ENCODE results near the gene PCBP3.
"Not testable (repeated sequence)": the region's sequence is repeated elsewhere in the genome, so short reads cannot be mapped to it uniquely, and the experiment has no call there.

Gene PCBP3

GRCh38 chr21:45699251-45699942, 55.9 kb downstream of the PCBP3 start:
- H3K27ac ChIP-seq (ENCODE audit: low read length) = no peak overlapping the region
- H3K36me3 ChIP-seq (ENCODE audit: control insufficient read depth in 2 of 2, insufficient read depth in 2 of 2, low read length in 2 of 2) = no peaks in the 10 kb centered on the region
- no peaks in the 10 kb centered on the region for H3K9me3 ChIP-seq (ENCODE audit: control insufficient read depth in 2 of 2, low read length in 2 of 2)
- peaks cover 0 to 2% of the 10 kb centered on the region in 2 donors for H3K27me3 ChIP-seq (ENCODE audit: control insufficient read depth in 1 of 2, insufficient read depth in 2 of 2, low read length in 2 of 2)
- H3K4me3 ChIP-seq (ENCODE audit: low read length in 2 of 2) = no peak overlapping the region
- H3K9ac ChIP-seq (ENCODE audit: low read length in 2 of 2) = no peak overlapping the region
- H3K4me1 ChIP-seq (ENCODE audit: control insufficient read depth, insufficient read depth, low read length) = no peaks in the 10 kb centered on the region

GRCh38 chr21:45699966-45700365, 56.4 kb downstream of the PCBP3 start:
- no peak overlapping the region for H3K27ac ChIP-seq (ENCODE audit: low read length)
- no peaks in the 10 kb centered on the region for H3K9me3 ChIP-seq (ENCODE audit: control insufficient read depth in 2 of 2, low read length in 2 of 2)
- peaks cover 0 to 2% of the 10 kb centered on the region in 2 donors for H3K27me3 ChIP-seq (ENCODE audit: control insufficient read depth in 1 of 2, insufficient read depth in 2 of 2, low read length in 2 of 2)
- no peak overlapping the region for H3K4me3 ChIP-seq (ENCODE audit: low read length in 2 of 2)
- no peaks in the 10 kb centered on the region for H3K36me3 ChIP-seq (ENCODE audit: control insufficient read depth in 2 of 2, insufficient read depth in 2 of 2, low read length in 2 of 2)
- H3K4me1 ChIP-seq (ENCODE audit: control insufficient read depth, insufficient read depth, low read length) = no peaks in the 10 kb centered on the region
- H3K9ac ChIP-seq (ENCODE audit: low read length in 2 of 2) = no peak overlapping the region

- peaks cover 0 to 2% of the 10 kb centered on the region in 2 donors for H3K27me3 ChIP-seq (ENCODE audit: control insufficient read depth in 1 of 2, insufficient read depth in 2 of 2, low read length in 2 of 2)
- H3K4me3 ChIP-seq (ENCODE audit: low read length in 2 of 2) = no peak overlapping the region
- no peaks in the 10 kb centered on the region for H3K36me3 ChIP-seq (ENCODE audit: control insufficient read depth in 2 of 2, insufficient read depth in 2 of 2, low read length in 2 of 2)
- no peak overlapping the region for H3K9ac ChIP-seq (ENCODE audit: low read length in 2 of 2)
- H3K27ac ChIP-seq (ENCODE audit: low read length) = no peak overlapping the region
- H3K4me1 ChIP-seq (ENCODE audit: control insufficient read depth, insufficient read depth, low read length) = no peaks in the 10 kb centered on the region
- H3K9me3 ChIP-seq (ENCODE audit: control insufficient read depth in 2 of 2, low read length in 2 of 2) = no peaks in the 10 kb centered on the region
Observed at GRCh38 chr21:45700461-45700860, 56.9 kb downstream of the PCBP3 start.

- peaks cover 0 to 2% of the 10 kb centered on the region in 2 donors for H3K27me3 ChIP-seq (ENCODE audit: control insufficient read depth in 1 of 2, insufficient read depth in 2 of 2, low read length in 2 of 2)
- no peaks in the 10 kb centered on the region for H3K36me3 ChIP-seq (ENCODE audit: control insufficient read depth in 2 of 2, insufficient read depth in 2 of 2, low read length in 2 of 2)
- no peaks in the 10 kb centered on the region for H3K4me1 ChIP-seq (ENCODE audit: control insufficient read depth, insufficient read depth, low read length)
- no peak overlapping the region for H3K9ac ChIP-seq (ENCODE audit: low read length in 2 of 2)
- H3K4me3 ChIP-seq (ENCODE audit: low read length in 2 of 2) = no peak overlapping the region
- H3K27ac ChIP-seq (ENCODE audit: low read length) = no peak overlapping the region
- no peaks in the 10 kb centered on the region for H3K9me3 ChIP-seq (ENCODE audit: control insufficient read depth in 2 of 2, low read length in 2 of 2)
Observed at GRCh38 chr21:45704311-45705108, 61.0 kb downstream of the PCBP3 start.

GRCh38 chr21:45706299-45706698, 62.8 kb downstream of the PCBP3 start:
- no peak overlapping the region for H3K27ac ChIP-seq (ENCODE audit: low read length)
- H3K36me3 ChIP-seq (ENCODE audit: control insufficient read depth in 2 of 2, insufficient read depth in 2 of 2, low read length in 2 of 2) = no peaks in the 10 kb centered on the region
- no peaks in the 10 kb centered on the region for H3K4me1 ChIP-seq (ENCODE audit: control insufficient read depth, insufficient read depth, low read length)
- H3K4me3 ChIP-seq (ENCODE audit: low read length in 2 of 2) = no peak overlapping the region
- no peak overlapping the region for H3K9ac ChIP-seq (ENCODE audit: low read length in 2 of 2)
- H3K27me3 ChIP-seq (ENCODE audit: control insufficient read depth in 1 of 2, insufficient read depth in 2 of 2, low read length in 2 of 2) = peaks cover 0 to 2% of the 10 kb centered on the region in 2 donors
- H3K9me3 ChIP-seq (ENCODE audit: control insufficient read depth in 2 of 2, low read length in 2 of 2) = no peaks in the 10 kb centered on the region

- Histone ChIP-seq H3K9me3 (ENCODE audit: control insufficient read depth in 2 of 2, low read length in 2 of 2) (no peaks in the 10 kb centered on the region), H3K4me1 (ENCODE audit: control insufficient read depth, insufficient read depth, low read length) (no peaks in the 10 kb centered on the region), H3K4me3 (ENCODE audit: low read length in 2 of 2) (no peak overlapping the region), H3K27me3 (ENCODE audit: control insufficient read depth in 1 of 2, insufficient read depth in 2 of 2, low read length in 2 of 2) (no peaks in the 10 kb centered on the region), H3K27ac (ENCODE audit: low read length) (no peak overlapping the region), H3K36me3 (ENCODE audit: control insufficient read depth in 2 of 2, insufficient read depth in 2 of 2, low read length in 2 of 2) (no peaks in the 10 kb centered on the region), H3K9ac (ENCODE audit: low read length in 2 of 2) (no peak overlapping the region)
Observed at GRCh38 chr21:45709173-45709572, 65.6 kb downstream of the PCBP3 start.

GRCh38 chr21:45709696-45710268, 66.3 kb downstream of the PCBP3 start:
- Histone ChIP-seq H3K27me3 (ENCODE audit: control insufficient read depth in 1 of 2, insufficient read depth in 2 of 2, low read length in 2 of 2) (no peaks in the 10 kb centered on the region), H3K9ac (ENCODE audit: low read length in 2 of 2) (no peak overlapping the region), H3K4me3 (ENCODE audit: low read length in 2 of 2) (no peak overlapping the region), H3K27ac (ENCODE audit: low read length) (no peak overlapping the region), H3K36me3 (ENCODE audit: control insufficient read depth in 2 of 2, insufficient read depth in 2 of 2, low read length in 2 of 2) (no peaks in the 10 kb centered on the region), H3K4me1 (ENCODE audit: control insufficient read depth, insufficient read depth, low read length) (no peaks in the 10 kb centered on the region), H3K9me3 (ENCODE audit: control insufficient read depth in 2 of 2, low read length in 2 of 2) (no peaks in the 10 kb centered on the region)

- H3K27ac ChIP-seq (ENCODE audit: low read length); H3K9ac ChIP-seq (ENCODE audit: low read length in 2 of 2); H3K4me1 ChIP-seq (ENCODE audit: control insufficient read depth, insufficient read depth, low read length); H3K36me3 ChIP-seq (ENCODE audit: control insufficient read depth in 2 of 2, insufficient read depth in 2 of 2, low read length in 2 of 2); H3K4me3 ChIP-seq (ENCODE audit: low read length in 2 of 2); H3K27me3 ChIP-seq (ENCODE audit: control insufficient read depth in 1 of 2, insufficient read depth in 2 of 2, low read length in 2 of 2); H3K9me3 ChIP-seq (ENCODE audit: control insufficient read depth in 2 of 2, low read length in 2 of 2): not testable (repeated sequence)
Observed at GRCh38 chr21:45710306-45710705, 66.8 kb downstream of the PCBP3 start.

- Histone ChIP-seq H3K4me3 (ENCODE audit: low read length in 2 of 2) (no peak overlapping the region), H3K27ac (ENCODE audit: low read length) (no peak overlapping the region), H3K27me3 (ENCODE audit: control insufficient read depth in 1 of 2, insufficient read depth in 2 of 2, low read length in 2 of 2) (no peaks in the 10 kb centered on the region), H3K9ac (ENCODE audit: low read length in 2 of 2) (no peak overlapping the region), H3K9me3 (ENCODE audit: control insufficient read depth in 2 of 2, low read length in 2 of 2) (no peaks in the 10 kb centered on the region), H3K36me3 (ENCODE audit: control insufficient read depth in 2 of 2, insufficient read depth in 2 of 2, low read length in 2 of 2) (no peaks in the 10 kb centered on the region), H3K4me1 (ENCODE audit: control insufficient read depth, insufficient read depth, low read length) (no peaks in the 10 kb centered on the region)
Observed at GRCh38 chr21:45713613-45714012, 70.1 kb downstream of the PCBP3 start.

GRCh38 chr21:45715441-45715840, 71.9 kb downstream of the PCBP3 start:
- Histone ChIP-seq H3K9me3 (ENCODE audit: control insufficient read depth in 2 of 2, low read length in 2 of 2) (no peaks in the 10 kb centered on the region), H3K4me3 (ENCODE audit: low read length in 2 of 2) (no peak overlapping the region), H3K36me3 (ENCODE audit: control insufficient read depth in 2 of 2, insufficient read depth in 2 of 2, low read length in 2 of 2) (no peaks in the 10 kb centered on the region), H3K9ac (ENCODE audit: low read length in 2 of 2) (no peak overlapping the region), H3K4me1 (ENCODE audit: control insufficient read depth, insufficient read depth, low read length) (no peaks in the 10 kb centered on the region), H3K27me3 (ENCODE audit: control insufficient read depth in 1 of 2, insufficient read depth in 2 of 2, low read length in 2 of 2) (peaks cover 0 to 2% of the 10 kb centered on the region in 2 donors), H3K27ac (ENCODE audit: low read length) (no peak overlapping the region)

GRCh38 chr21:45718413-45718812, 74.9 kb downstream of the PCBP3 start:
- Histone ChIP-seq H3K9me3 (ENCODE audit: control insufficient read depth in 2 of 2, low read length in 2 of 2) (no peaks in the 10 kb centered on the region), H3K9ac (ENCODE audit: low read length in 2 of 2) (no peak overlapping the region), H3K4me3 (ENCODE audit: low read length in 2 of 2) (no peak overlapping the region), H3K4me1 (ENCODE audit: control insufficient read depth, insufficient read depth, low read length) (no peaks in the 10 kb centered on the region), H3K36me3 (ENCODE audit: control insufficient read depth in 2 of 2, insufficient read depth in 2 of 2, low read length in 2 of 2) (no peaks in the 10 kb centered on the region), H3K27me3 (ENCODE audit: control insufficient read depth in 1 of 2, insufficient read depth in 2 of 2, low read length in 2 of 2) (peaks cover 0 to 2% of the 10 kb centered on the region in 2 donors), H3K27ac (ENCODE audit: low read length) (no peak overlapping the region)
